ENCODE results near the gene STARD10.
A peak's percentile ranks its signal among the peaks of the same experiment; 100 is the strongest.

The STARD10 gene

DNA sequence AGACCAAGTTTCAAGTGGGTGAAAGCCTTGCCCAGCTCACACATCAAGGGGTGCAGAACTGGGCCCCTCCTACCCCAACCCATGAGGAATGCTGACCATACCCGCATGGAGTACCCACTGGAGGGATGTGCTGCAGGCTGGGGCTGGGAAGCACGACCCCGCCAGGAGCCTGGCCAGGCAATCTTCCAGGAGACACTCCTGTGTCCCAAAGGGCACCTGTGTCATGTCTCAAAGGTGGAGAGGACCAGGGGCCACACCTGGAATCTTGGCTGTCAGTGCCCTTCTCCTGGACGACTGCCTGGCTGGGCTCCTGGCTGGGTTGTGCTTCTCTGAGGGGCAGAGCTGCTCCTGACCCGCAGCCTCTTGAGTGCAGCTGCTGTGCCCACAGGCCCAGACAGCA is 48.3 kb downstream of the STARD10 start:
- Histone ChIP-seq H3K9me3 (ENCODE audit: control insufficient read depth, low read length) (no peaks in the 10 kb centered on the region), H3K4me1 (ENCODE audit: control insufficient read depth, insufficient read depth, low read length, poor library complexity, severe bottlenecking) (peaks cover 13% of the 10 kb centered on the region), H3K27ac (ENCODE audit: insufficient read depth, low read length, poor library complexity, severe bottlenecking) (no peak overlapping the region), H3K4me3 (ENCODE audit: insufficient read depth, low read depth, low read length, poor library complexity, severe bottlenecking) (no peak overlapping the region), H3K36me3 (ENCODE audit: control insufficient read depth, insufficient read depth, low read length) (no peaks in the 10 kb centered on the region), H3K27me3 (replicated peaks; ENCODE audit: control insufficient read depth, insufficient read depth, low read length, poor library complexity, severe bottlenecking) (no peaks in the 10 kb centered on the region)
- no peak for DNase-seq

- H3K27ac ChIP-seq (ENCODE audit: insufficient read depth, low read length, poor library complexity, severe bottlenecking): no peak overlapping the region
Measured at GRCh38 chr11:72744474-72744873, 49.4 kb downstream of the STARD10 start.

DNA sequence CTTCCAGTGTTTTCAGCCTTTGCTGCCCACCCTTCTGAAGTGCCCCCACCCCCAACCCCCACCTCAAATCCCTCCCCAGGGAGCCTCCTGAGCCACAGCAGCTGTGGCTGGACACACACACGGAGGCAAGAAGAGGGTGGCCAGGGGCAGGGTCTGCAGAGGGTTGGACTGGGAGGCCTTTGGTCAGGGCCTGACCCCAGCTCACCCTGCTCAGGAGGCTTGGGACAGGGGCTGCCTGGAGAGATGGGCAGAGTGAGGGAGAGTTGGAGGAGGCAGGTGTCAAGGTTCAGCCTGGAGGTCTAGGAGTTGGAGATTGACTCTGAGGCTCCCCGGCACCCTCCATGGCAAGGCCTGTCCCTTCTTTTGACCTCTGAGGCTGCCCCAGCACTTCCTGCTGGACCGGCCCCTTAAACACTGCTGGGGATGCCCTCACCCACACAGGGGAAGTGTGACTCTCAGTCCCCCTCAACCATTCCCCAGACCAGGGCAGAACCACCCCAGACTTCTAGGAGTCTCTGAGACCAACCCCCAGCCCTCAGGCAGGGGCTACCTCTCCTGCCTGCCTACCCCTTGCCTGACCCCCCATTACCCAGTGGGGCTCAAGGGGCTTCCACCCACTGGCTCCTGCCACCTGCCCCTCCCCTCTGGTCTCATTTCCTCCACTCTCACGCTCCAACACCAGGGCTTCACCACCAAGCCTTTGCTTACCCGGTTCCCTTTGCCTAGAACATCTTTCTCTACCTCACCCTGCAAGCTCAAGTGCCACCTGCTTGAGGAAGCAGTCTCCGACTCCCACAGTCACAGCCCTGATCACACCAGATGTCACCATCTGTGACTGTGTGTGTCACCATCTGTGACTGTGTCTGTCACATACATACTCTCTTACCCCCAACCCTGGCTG is 50.3 kb downstream of the STARD10 start:
- no peak overlapping the region for H3K27ac ChIP-seq (ENCODE audit: insufficient read depth, low read length, poor library complexity, severe bottlenecking)

More at GRCh38 chr11:72744474-72744873, 49.4 kb downstream of the STARD10 start:
- no peak for DNase-seq
- no peaks in the 10 kb centered on the region for H3K9me3 ChIP-seq (ENCODE audit: control insufficient read depth, low read length)
- no peaks in the 10 kb centered on the region for H3K36me3 ChIP-seq (ENCODE audit: control insufficient read depth, insufficient read depth, low read length)
- H3K4me1 ChIP-seq (ENCODE audit: control insufficient read depth, insufficient read depth, low read length, poor library complexity, severe bottlenecking): peaks cover 7% of the 10 kb centered on the region
- no peaks in the 10 kb centered on the region for H3K27me3 ChIP-seq (replicated peaks; ENCODE audit: control insufficient read depth, insufficient read depth, low read length, poor library complexity, severe bottlenecking)
- H3K4me3 ChIP-seq (ENCODE audit: insufficient read depth, low read depth, low read length, poor library complexity, severe bottlenecking): no peak overlapping the region

GRCh38 chr11:72742513-72743320 is 51.1 kb downstream of the STARD10 start:
- no peaks in the 10 kb centered on the region for H3K9me3 ChIP-seq (ENCODE audit: control insufficient read depth, low read length)
- peaks cover 13% of the 10 kb centered on the region for H3K4me1 ChIP-seq (ENCODE audit: control insufficient read depth, insufficient read depth, low read length, poor library complexity, severe bottlenecking)
- no peak overlapping the region for H3K4me3 ChIP-seq (ENCODE audit: insufficient read depth, low read depth, low read length, poor library complexity, severe bottlenecking)
- no peaks in the 10 kb centered on the region for H3K27me3 ChIP-seq (replicated peaks; ENCODE audit: control insufficient read depth, insufficient read depth, low read length, poor library complexity, severe bottlenecking)
- DNase-seq: no peak
- H3K27ac ChIP-seq (ENCODE audit: insufficient read depth, low read length, poor library complexity, severe bottlenecking): no peak overlapping the region
- H3K36me3 ChIP-seq (ENCODE audit: control insufficient read depth, insufficient read depth, low read length): no peaks in the 10 kb centered on the region

More for the DNA sequence above, 50.3 kb downstream of the STARD10 start:
- Histone ChIP-seq H3K9me3 (ENCODE audit: control insufficient read depth, low read length) (no peaks in the 10 kb centered on the region), H3K4me3 (ENCODE audit: insufficient read depth, low read depth, low read length, poor library complexity, severe bottlenecking) (no peak overlapping the region), H3K4me1 (ENCODE audit: control insufficient read depth, insufficient read depth, low read length, poor library complexity, severe bottlenecking) (peaks cover 8% of the 10 kb centered on the region), H3K36me3 (ENCODE audit: control insufficient read depth, insufficient read depth, low read length) (no peaks in the 10 kb centered on the region), H3K27me3 (replicated peaks; ENCODE audit: control insufficient read depth, insufficient read depth, low read length, poor library complexity, severe bottlenecking) (no peaks in the 10 kb centered on the region)
- no peak for DNase-seq

DNA sequence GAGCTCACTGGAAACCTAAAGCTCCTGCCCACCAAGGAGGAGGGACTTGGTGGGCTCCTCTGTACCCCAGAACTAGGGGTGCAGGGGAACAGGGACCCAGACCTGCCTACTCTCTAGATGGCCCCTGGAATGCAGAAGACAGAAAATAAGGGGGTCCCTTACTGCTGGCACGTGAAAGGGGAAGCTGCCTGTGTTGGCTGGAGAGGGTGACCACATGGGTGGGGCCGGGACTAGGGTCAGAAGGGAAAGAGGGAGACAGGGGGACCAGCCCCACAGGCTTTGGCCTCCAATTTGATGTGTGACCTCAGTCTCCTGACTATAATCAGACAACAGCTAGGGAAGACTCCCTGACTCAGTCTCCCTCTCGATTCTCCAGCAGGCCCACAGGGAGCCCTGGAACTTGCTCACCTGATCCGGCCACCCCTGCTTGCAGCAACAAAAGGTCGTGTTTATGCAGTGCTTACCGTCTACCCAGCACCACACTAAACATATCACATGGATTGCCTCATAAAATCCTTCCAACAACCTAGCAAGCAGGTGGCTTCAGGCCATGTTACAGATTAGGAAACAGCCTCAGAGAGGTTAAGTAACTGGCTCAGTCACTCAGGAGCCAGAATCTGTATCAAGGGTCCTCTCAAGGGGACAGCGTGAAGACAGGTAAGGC is 51.9 kb downstream of the STARD10 start:
- Histone ChIP-seq H3K27ac (ENCODE audit: insufficient read depth, low read length, poor library complexity, severe bottlenecking) (no peak overlapping the region), H3K27me3 (replicated peaks; ENCODE audit: control insufficient read depth, insufficient read depth, low read length, poor library complexity, severe bottlenecking) (no peaks in the 10 kb centered on the region), H3K9me3 (ENCODE audit: control insufficient read depth, low read length) (no peaks in the 10 kb centered on the region), H3K4me3 (ENCODE audit: insufficient read depth, low read depth, low read length, poor library complexity, severe bottlenecking) (no peak overlapping the region), H3K4me1 (ENCODE audit: control insufficient read depth, insufficient read depth, low read length, poor library complexity, severe bottlenecking) (peaks cover 17% of the 10 kb centered on the region), H3K36me3 (ENCODE audit: control insufficient read depth, insufficient read depth, low read length) (no peaks in the 10 kb centered on the region)
- no peak for DNase-seq

DNA sequence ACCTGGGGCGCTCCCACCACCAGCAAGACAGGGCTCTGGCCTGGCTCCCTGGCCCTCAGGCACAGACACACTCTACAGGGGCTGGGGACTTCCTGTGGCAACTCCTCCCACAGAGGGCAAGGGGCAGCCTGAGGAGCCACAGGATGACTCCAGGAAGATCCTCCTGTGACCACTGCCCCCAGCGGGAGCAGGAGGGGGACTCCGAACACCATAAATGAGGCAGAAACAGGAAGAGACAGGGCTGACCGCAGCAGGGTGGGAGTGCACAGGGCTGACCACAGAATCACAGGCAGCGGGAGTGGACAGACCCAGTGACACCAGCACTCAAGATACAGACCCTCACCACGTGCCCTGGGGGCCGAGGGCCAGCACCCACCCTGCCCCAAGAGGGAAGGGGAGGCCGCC is 52.4 kb downstream of the STARD10 start:
- no peak for DNase-seq
- Histone ChIP-seq H3K36me3 (ENCODE audit: control insufficient read depth, insufficient read depth, low read length) (no peaks in the 10 kb centered on the region), H3K4me3 (ENCODE audit: insufficient read depth, low read depth, low read length, poor library complexity, severe bottlenecking) (no peak overlapping the region), H3K9me3 (ENCODE audit: control insufficient read depth, low read length) (no peaks in the 10 kb centered on the region), H3K4me1 (ENCODE audit: control insufficient read depth, insufficient read depth, low read length, poor library complexity, severe bottlenecking) (peaks cover 23% of the 10 kb centered on the region), H3K27me3 (replicated peaks; ENCODE audit: control insufficient read depth, insufficient read depth, low read length, poor library complexity, severe bottlenecking) (no peaks in the 10 kb centered on the region), H3K27ac (ENCODE audit: insufficient read depth, low read length, poor library complexity, severe bottlenecking) (no peak overlapping the region)

DNA sequence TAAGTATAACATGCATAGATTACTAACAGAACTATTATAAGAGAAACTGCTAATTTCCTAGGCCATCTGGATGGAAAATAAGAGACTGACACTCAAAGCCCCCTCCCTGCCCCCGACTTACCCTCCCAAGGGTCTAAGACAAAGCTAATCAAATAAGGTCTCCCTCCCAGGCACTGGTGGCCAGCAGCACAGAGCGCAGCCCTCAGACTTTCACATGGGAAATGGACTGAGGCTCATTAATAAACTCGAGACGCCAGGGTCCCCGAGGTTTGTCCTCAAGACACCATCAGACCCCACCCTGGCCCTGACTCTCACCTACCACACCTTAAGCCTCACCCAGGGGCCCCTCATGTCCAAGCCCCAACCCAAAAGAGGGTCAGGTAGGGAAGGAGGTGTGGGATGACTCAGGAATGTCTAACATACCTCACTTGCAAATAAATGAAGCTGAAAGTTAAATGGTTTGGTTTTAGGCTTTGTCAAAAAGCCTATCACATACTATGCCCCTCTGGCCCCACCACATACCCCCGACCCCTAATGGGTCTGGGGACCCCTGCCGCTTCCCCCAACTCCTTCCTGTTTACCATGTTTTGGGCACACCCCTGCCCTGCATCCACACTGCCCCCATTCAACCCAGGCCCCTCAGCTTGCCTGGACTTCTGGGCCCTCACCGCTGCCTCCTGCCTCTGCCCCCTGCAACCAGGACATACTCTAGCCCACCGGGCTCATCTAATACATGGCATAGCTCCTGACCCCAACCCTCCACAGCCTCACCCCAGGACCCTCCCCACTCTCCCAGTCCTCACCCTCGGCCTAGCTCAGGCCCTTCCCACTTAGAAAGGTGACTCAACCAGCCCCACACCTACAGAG is 53.1 kb downstream of the STARD10 start:
- H3K27ac ChIP-seq (ENCODE audit: insufficient read depth, low read length, poor library complexity, severe bottlenecking): no peak overlapping the region
- peaks cover 28% of the 10 kb centered on the region for H3K4me1 ChIP-seq (ENCODE audit: control insufficient read depth, insufficient read depth, low read length, poor library complexity, severe bottlenecking)
- no peaks in the 10 kb centered on the region for H3K9me3 ChIP-seq (ENCODE audit: control insufficient read depth, low read length)
- no peak overlapping the region for H3K4me3 ChIP-seq (ENCODE audit: insufficient read depth, low read depth, low read length, poor library complexity, severe bottlenecking)
- H3K36me3 ChIP-seq (ENCODE audit: control insufficient read depth, insufficient read depth, low read length): no peaks in the 10 kb centered on the region
- H3K27me3 ChIP-seq (replicated peaks; ENCODE audit: control insufficient read depth, insufficient read depth, low read length, poor library complexity, severe bottlenecking): no peaks in the 10 kb centered on the region
- DNase-seq: no peak

DNA sequence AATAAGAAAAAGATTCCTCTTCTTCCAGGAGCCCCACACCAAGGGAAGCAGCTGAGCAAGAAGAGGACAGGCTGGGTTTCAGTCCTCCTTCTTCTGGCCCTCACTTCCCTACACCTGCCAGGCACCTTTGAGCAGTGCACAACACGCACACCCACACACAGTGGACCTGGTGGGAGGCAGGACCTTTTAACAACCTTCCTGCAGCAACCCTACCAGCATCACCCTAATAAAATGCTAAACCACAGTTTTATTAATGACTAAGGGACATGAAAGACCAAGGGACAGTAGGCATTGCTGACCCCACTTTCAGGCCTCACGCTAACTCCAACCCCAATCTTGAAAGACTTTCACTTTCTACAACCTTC is 53.8 kb downstream of the STARD10 start:
- Histone ChIP-seq H3K9me3 (ENCODE audit: control insufficient read depth, low read length) (no peaks in the 10 kb centered on the region), H3K4me1 (ENCODE audit: control insufficient read depth, insufficient read depth, low read length, poor library complexity, severe bottlenecking) (peaks cover 30% of the 10 kb centered on the region)

GRCh38 chr11:72739240-72740059 is 54.4 kb downstream of the STARD10 start:
- Histone ChIP-seq H3K4me1 (ENCODE audit: control insufficient read depth, insufficient read depth, low read length, poor library complexity, severe bottlenecking) (peaks cover 30% of the 10 kb centered on the region), H3K36me3 (ENCODE audit: control insufficient read depth, insufficient read depth, low read length) (no peaks in the 10 kb centered on the region), H3K27me3 (replicated peaks; ENCODE audit: control insufficient read depth, insufficient read depth, low read length, poor library complexity, severe bottlenecking) (no peaks in the 10 kb centered on the region), H3K27ac (ENCODE audit: insufficient read depth, low read length, poor library complexity, severe bottlenecking) (peak overlapping the region; percentile 6), H3K9me3 (ENCODE audit: control insufficient read depth, low read length) (no peaks in the 10 kb centered on the region), H3K4me3 (ENCODE audit: insufficient read depth, low read depth, low read length, poor library complexity, severe bottlenecking) (no peak overlapping the region)
- DNase-seq: no peak

More for the DNA sequence above, 53.8 kb downstream of the STARD10 start:
- Histone ChIP-seq H3K27ac (ENCODE audit: insufficient read depth, low read length, poor library complexity, severe bottlenecking) (peak overlapping the region; percentile 6), H3K36me3 (ENCODE audit: control insufficient read depth, insufficient read depth, low read length) (no peaks in the 10 kb centered on the region), H3K4me3 (ENCODE audit: insufficient read depth, low read depth, low read length, poor library complexity, severe bottlenecking) (no peak overlapping the region), H3K27me3 (replicated peaks; ENCODE audit: control insufficient read depth, insufficient read depth, low read length, poor library complexity, severe bottlenecking) (no peaks in the 10 kb centered on the region)
- no peak for DNase-seq
